GM18508 (cell line): ENCODE results near the gene IL12RB2.
"Not testable (repeated sequence)": the region's sequence is repeated elsewhere in the genome, so short reads cannot be mapped to it uniquely, and the experiment has no call there.

ENCODE experiments used
- ATAC-seq: cut with Tn5 transposase; IDR thresholded peaks from one replicate; pipeline ENCODE4 v1.9.1; 2021; ENCODE audit warnings: moderate number of reproducible peaks; ENCODE audit not compliant: insufficient read depth, unreplicated experiment

Gene IL12RB2

GRCh38 chr1:67390041-67390887 lies 82.6 kb downstream of the IL12RB2 start:
- ATAC-seq, result no peak

DNA sequence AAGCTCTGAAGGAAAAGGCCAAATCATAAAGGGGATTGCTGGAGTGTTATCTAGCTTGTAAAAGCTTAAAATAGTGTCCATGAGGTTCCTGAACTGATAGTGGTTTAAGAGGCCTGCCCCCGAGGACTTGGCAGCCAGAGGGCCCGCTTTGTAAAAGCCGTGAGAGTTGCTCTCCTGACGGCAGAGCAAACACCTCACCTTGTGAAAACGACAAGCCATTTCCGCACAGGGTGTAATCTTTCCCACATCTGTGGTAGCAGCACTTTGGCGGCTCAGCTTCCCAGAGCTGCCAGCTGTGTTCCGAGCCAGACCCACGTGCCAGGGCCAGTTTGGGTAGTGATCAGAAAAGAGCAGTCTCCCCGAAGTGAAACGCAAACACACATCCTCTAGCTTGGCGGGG lies 85.6 kb downstream of the IL12RB2 start:
- no peak for ATAC-seq

GRCh38 chr1:67393737-67394136 lies 86.1 kb downstream of the IL12RB2 start:
- no peak for ATAC-seq

- no peak for ATAC-seq
These were observed 86.9 kb downstream of the IL12RB2 start for GRCh38 chr1:67394548-67394947.

GRCh38 chr1:67399199-67399993 lies 91.7 kb downstream of the IL12RB2 start:
- ATAC-seq, result no peak

DNA sequence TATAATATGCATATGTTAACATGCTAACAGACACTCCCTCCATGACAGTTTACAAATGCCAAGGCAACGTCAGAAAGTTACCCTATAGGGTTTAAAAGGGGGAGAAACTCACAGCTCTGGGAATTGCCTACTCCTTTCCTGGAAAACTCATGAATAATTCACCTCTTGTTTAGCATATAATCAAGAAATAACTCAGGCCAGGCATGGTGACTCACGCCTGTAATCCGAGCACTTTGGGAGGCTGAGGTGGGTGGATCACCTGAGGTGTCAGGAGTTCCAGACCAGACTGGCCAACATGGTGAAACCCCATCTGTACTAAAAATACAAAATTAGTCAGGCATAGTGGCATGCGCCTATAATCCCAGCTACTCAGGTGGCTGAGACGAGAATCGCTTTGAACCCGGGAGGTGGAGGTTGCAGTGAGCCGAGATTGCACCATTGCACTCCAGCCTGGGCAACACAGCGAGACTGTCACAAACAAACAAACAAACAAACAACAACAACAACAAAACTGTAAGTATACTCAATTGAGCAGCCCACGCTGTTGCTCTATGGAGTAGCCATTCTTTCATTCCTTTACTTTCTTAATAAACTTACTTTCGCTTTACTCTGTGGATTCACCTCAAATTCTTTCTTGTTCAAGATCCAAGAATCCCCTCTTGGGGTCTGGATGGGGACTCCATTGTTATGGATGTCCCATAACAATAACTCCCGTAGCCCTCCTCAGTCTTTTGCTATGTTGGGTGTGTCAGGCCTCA lies 92.5 kb downstream of the IL12RB2 start:
- not testable (repeated sequence) for ATAC-seq

- ATAC-seq, result no peak
These were observed 93.8 kb downstream of the IL12RB2 start for GRCh38 chr1:67401443-67401842.

DNA sequence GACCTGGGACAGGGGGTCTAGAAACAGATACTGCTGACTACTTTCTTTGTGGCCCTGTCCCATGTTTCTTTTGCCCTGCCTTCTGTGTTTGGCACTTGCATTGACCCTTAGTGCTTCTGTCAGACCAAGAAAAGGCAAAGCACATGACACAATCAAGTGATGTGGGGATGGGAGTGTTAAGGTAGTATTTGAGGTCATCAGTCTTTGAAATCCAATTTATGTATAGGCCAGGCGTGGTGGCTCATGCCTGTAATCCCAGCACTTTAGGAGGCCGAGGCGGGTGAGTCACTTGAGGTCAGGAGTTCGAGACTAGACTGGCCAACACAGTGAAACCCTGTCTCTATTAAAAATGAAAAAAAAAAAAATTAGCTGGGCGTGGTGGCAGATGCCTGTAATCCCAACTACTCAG lies 96.5 kb downstream of the IL12RB2 start:
- no peak for ATAC-seq

GRCh38 chr1:67405473-67406245 lies 98.0 kb downstream of the IL12RB2 start:
- ATAC-seq, result no peak

GRCh38 chr1:67407498-67407897 lies 99.8 kb downstream of the IL12RB2 start:
- ATAC-seq, result no peak

- no peak for ATAC-seq
These were observed 100.5 kb downstream of the IL12RB2 start for GRCh38 chr1:67408148-67408547.

GRCh38 chr1:67413101-67413500 lies 105.4 kb downstream of the IL12RB2 start:
- not testable (repeated sequence) for ATAC-seq

GRCh38 chr1:67414574-67414973 lies 106.9 kb downstream of the IL12RB2 start:
- ATAC-seq, result no peak

- no peak for ATAC-seq
These were observed 107.4 kb downstream of the IL12RB2 start for GRCh38 chr1:67415041-67415440.

GRCh38 chr1:67417733-67418132 lies 110.1 kb downstream of the IL12RB2 start:
- not testable (repeated sequence) for ATAC-seq

DNA sequence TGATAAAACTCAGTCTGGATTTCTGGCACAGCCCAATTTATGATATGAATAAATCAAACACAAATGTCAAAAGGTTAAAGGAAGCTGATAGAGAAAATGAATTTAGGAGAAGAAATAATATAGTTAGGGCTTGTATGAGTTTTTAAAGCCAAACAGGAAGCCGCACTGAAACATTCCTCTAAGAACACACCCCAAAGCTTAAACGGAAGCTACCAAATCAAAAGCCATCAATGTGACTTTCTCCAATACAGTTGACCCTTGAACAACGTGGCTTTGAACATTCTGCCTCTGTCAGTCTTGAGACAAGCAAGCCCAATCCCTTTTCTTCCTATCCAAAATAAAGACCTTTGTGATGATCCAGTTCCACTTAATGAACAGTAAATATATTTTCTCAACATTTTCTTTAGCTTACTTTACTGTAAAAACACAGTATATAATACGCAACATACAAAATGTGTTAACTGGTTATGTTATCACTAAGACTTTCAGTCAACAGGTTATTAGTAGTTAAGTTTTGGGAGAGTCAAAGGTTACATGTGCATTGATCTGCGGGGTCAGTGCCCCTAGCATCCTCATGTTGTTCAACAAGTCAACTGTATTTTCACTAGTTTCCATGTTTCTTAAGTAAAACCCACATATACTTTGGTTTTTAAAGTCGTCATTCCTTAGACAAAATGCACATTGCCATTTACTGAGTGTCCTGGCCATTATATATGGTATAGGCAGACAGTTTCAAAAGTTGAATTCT lies 111.3 kb downstream of the IL12RB2 start:
- no peak for ATAC-seq

GRCh38 chr1:67420835-67421492 lies 113.3 kb downstream of the IL12RB2 start:
- ATAC-seq, result no peak

DNA sequence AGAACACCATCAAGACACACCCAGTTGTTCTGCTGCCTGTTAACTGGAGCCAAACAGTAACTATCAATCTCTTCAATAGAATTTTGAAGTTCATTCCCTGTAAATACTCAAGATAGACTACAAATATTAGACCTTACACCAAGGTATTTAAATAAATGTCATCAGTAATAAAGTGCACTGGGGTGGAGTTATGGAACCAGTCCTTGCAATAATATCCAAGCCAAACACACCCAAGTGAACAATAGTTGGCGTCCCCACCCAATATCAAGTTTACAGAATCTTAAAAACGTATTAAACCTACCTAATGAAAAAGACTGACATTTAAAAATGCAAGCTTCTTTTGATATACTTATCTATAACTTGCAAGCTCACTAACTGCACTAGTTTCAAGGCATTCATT lies 119.8 kb downstream of the IL12RB2 start:
- ATAC-seq, result no peak

- no peak for ATAC-seq
These were observed 120.3 kb downstream of the IL12RB2 start for GRCh38 chr1:67427947-67428346.
